ENCODE results near the gene FSTL4. TPM values are rescaled to one million over a fixed set of nuclear protein-coding genes. Genes with fewer than 3 reads are reported as not detected.

FSTL4 gene
- polyA plus RNA-seq, 3 donors: not detected

GRCh38 chr5:133534566-133534965, 77.8 kb downstream of the FSTL4 start:
- no peaks in the 10 kb centered on the region for H3K36me3 ChIP-seq (replicated peaks in 1 of 2; ENCODE audit: control insufficient read depth in 1 of 2, insufficient read depth in 2 of 2, low read length in 2 of 2)
- H3K27me3 Mint-ChIP-seq (ENCODE audit: low read depth in 3 of 3): peaks cover 4 to 28% (median 10%) of the 10 kb centered on the region in 3 donors
- no peak for DNase-seq
- WGBS (ENCODE audit: insufficient coverage): 83% methylated on average over 1 of the region's 2 CpGs
- H3K27ac ChIP-seq (ENCODE audit: low read depth in 1 of 2, low read length in 2 of 2): no peak overlapping the region
- intact Hi-C loops (cut with micrococcal nuclease): no loop called here
- H3K9ac ChIP-seq (ENCODE audit: insufficient read depth, low read length, poor library complexity, severe bottlenecking): no peak overlapping the region
- TF ChIP-seq CTCF (IDR thresholded peaks at IDR 0.05): no peak
- H3K4me2 ChIP-seq (replicated peaks; ENCODE audit: extremely low read depth, low read length, poor library complexity, severe bottlenecking): no peak overlapping the region
- no peak overlapping the region for H3K27ac Mint-ChIP-seq
- no peaks in the 10 kb centered on the region for H4K20me1 ChIP-seq (ENCODE audit: insufficient read depth, low read length)
- H3K36me3 Mint-ChIP-seq: no peaks in the 10 kb centered on the region
- H3K4me1 Mint-ChIP-seq: no peaks in the 10 kb centered on the region
- no peaks in the 10 kb centered on the region for H3K9me3 ChIP-seq (replicated peaks in 1 of 2; ENCODE audit: control insufficient read depth in 1 of 2, insufficient read depth in 1 of 2, low read length in 2 of 2)
- no peaks in the 10 kb centered on the region for H3K4me1 ChIP-seq (ENCODE audit: control insufficient read depth in 1 of 2, insufficient read depth in 2 of 2, low read length in 2 of 2)
- H3K27me3 ChIP-seq (ENCODE audit: control insufficient read depth in 2 of 2, insufficient read depth in 2 of 2, low read length in 2 of 2): peaks cover 4 to 10% of the 10 kb centered on the region in 2 donors
- H2AFZ ChIP-seq (ENCODE audit: insufficient read depth, low read depth, low read length, poor library complexity, severe bottlenecking): no peak overlapping the region
- H3K4me3 Mint-ChIP-seq: no peak overlapping the region
- no peaks in the 10 kb centered on the region for H3K79me2 ChIP-seq (ENCODE audit: insufficient read depth, low read length)
- H3K9me3 Mint-ChIP-seq: peaks cover 0 to 2% (median 0%) of the 10 kb centered on the region in 7 donors
- H3K4me3 ChIP-seq (replicated peaks in 1 of 3; ENCODE audit: low read depth in 2 of 3, low read length in 3 of 3): no peak overlapping the region

- no peaks in the 10 kb centered on the region for H3K4me1 Mint-ChIP-seq
- no peak for DNase-seq
- Histone ChIP-seq H3K4me3 (replicated peaks in 1 of 3; ENCODE audit: low read depth in 2 of 3, low read length in 3 of 3) (no peak overlapping the region), H3K4me1 (ENCODE audit: control insufficient read depth in 1 of 2, insufficient read depth in 2 of 2, low read length in 2 of 2) (no peaks in the 10 kb centered on the region), H3K79me2 (ENCODE audit: insufficient read depth, low read length) (no peaks in the 10 kb centered on the region), H2AFZ (ENCODE audit: insufficient read depth, low read depth, low read length, poor library complexity, severe bottlenecking) (no peak overlapping the region), H3K9ac (ENCODE audit: insufficient read depth, low read length, poor library complexity, severe bottlenecking) (no peak overlapping the region), H3K4me2 (replicated peaks; ENCODE audit: extremely low read depth, low read length, poor library complexity, severe bottlenecking) (no peak overlapping the region), H4K20me1 (ENCODE audit: insufficient read depth, low read length) (no peaks in the 10 kb centered on the region), H3K27ac (ENCODE audit: low read depth in 1 of 2, low read length in 2 of 2) (no peak overlapping the region), H3K36me3 (replicated peaks in 1 of 2; ENCODE audit: control insufficient read depth in 1 of 2, insufficient read depth in 2 of 2, low read length in 2 of 2) (no peaks in the 10 kb centered on the region), H3K27me3 (ENCODE audit: control insufficient read depth in 2 of 2, insufficient read depth in 2 of 2, low read length in 2 of 2) (peaks cover 4 to 9% of the 10 kb centered on the region in 2 donors), H3K9me3 (replicated peaks in 1 of 2; ENCODE audit: control insufficient read depth in 1 of 2, insufficient read depth in 1 of 2, low read length in 2 of 2) (no peaks in the 10 kb centered on the region)
- no peak overlapping the region for H3K27ac Mint-ChIP-seq
- intact Hi-C loops (cut with micrococcal nuclease): no loop called here
- H3K36me3 Mint-ChIP-seq: no peaks in the 10 kb centered on the region
- H3K27me3 Mint-ChIP-seq (ENCODE audit: low read depth in 3 of 3): peaks cover 4 to 23% (median 6%) of the 10 kb centered on the region in 3 donors
- WGBS (ENCODE audit: insufficient coverage): 93% methylated on average over 2 of the region's 4 CpGs
- no peak overlapping the region for H3K4me3 Mint-ChIP-seq
- H3K9me3 Mint-ChIP-seq: peaks cover 0 to 2% (median 0%) of the 10 kb centered on the region in 7 donors
- TF ChIP-seq CTCF (IDR thresholded peaks at IDR 0.05): no peak
Observed at GRCh38 chr5:133533541-133533940, 78.8 kb downstream of the FSTL4 start.

Measured in CD14-positive monocyte (primary cell).